Pancreas (tissue), 10 donors: ENCODE results near the gene AP1M1. TPM values are rescaled to one million over a fixed set of nuclear protein-coding genes. Genes with fewer than 3 reads are reported as not detected.
A peak's percentile ranks its signal among the peaks of the same experiment; 100 is the strongest.

Source experiments
- ATAC-seq, 4 donors: fragments of 200-7000 bp; cut with Tn5 transposase; one replicate each; pipeline versions ENCODE4 v1.8.0 to v1.9.1; 2020; ENCODE audit warnings: mild to moderate bottlenecking in 4 of 4, moderate library complexity in 4 of 4
- DNase-seq, 6 donors: peaks; one replicate each; pipeline ENCODE4 v3.0.0-alpha.2; 2020
- FAIRE-seq: peaks from 2 replicates; lab custom pipeline; 2012; peaks lifted over from hg19 to GRCh38; lab: Jason Lieb, UNC
- H3K27ac ChIP-seq, 4 donors: fragments of 200-600 bp; sonication (generic); 1 replicate in 3 of 4; 2 replicates in 1 of 4; pipeline versions ENCODE4 v1.5.0 to v1.8.0; 2020
- H3K27me3 ChIP-seq, 4 donors: fragments of 200-600 bp; one replicate each; pipeline ENCODE4 v1.8.0; 2021
- H3K36me3 ChIP-seq, 3 donors: fragments of 200-600 bp; sonication (generic) in 1 of 3; one replicate each; pipeline versions ENCODE4 v1.5.0 to v1.8.0; 2020 to 2021
- H3K4me1 ChIP-seq, 3 donors: fragments of 200-600 bp; one replicate each; pipeline ENCODE4 v1.8.0; 2021
- H3K4me3 ChIP-seq, 4 donors: fragments of 200-600 bp; sonication (generic) in 2 of 4; one replicate each; pipeline versions ENCODE4 v1.5.0 to v1.8.0; 2020 to 2021
- H3K9me3 ChIP-seq, 4 donors: fragments of 200-600 bp; one replicate each; pipeline ENCODE4 v1.8.0; 2021
- CTCF ChIP-seq, 4 donors: fragments of 200-600 bp; sonication (generic) in 3 of 4; IDR thresholded peaks; one replicate each; pipeline versions ENCODE4 v1.5.0 to v1.8.0; 2021; ENCODE audit warnings: antibody characterized with exemption in 4 of 4
- WGBS, 2 donors: extraction: QIAGEN DNeasy Blood & Tissue Kit; methylation state at CpG; one replicate each; pipeline ENCODE4 v1.1.7; 2013; 5-methylcytosine and 5-hydroxymethylcytosine counted together
- intact Hi-C, 3 donors: fragments of 100-400 bp; cut with DNase I; formaldehyde crosslinking; loops; one replicate each; pipeline versions ENCODE4 v1.11.1 to v1.14.2; 2022
- polyA plus RNA-seq, 2 donors: library from polyadenylated mRNA; stranded (reverse); fragments of 200-250 nt; gene quantifications; one replicate each; pipeline ENCODE4 v1.2.3, GENCODE V29; 2013
- total RNA-seq, 6 donors: library from RNA; stranded (reverse); fragmentation: NEBNext Ultra II Directional in 4 of 6; extraction: Animal tissue kit (Norgen Biotek cat#: 25700) in 4 of 6; gene quantifications; one replicate each; pipeline versions ENCODE4 v1.2.1 to v1.2.4, GENCODE V29; 2021 to 2023
- donor health status: healthy with polysubstance abuse.
- donor health status: DM: no; HTN: no; CAD: no; lungs with moderate emphysema.
- donor health status: DM: no; HTN: no; CAD: no.
- donor health status: control.
- donor health status: control.
- donor health status: Bipolar disorder and iron deficiency.
- donor health status: DM: yes; HTN: yes; CAD: no.
- donor health status: DM: no; HTN: no; CAD: no.
- donor health status: DM: no; HTN: no; CAD: no.
- donor health status: DM: yes; HTN: yes; CAD: no.

Gene AP1M1
- total and polyA plus RNA-seq, 8 donors, result 12.4 to 25.7 (median 20.5) TPM

- no peak for FAIRE-seq
- H3K4me1 ChIP-seq, result no peaks in the 10 kb centered on the region
- intact Hi-C loops, result no loop called here
- no peak for ATAC-seq
- H3K4me3 ChIP-seq, result no peak overlapping the region
- TF ChIP-seq CTCF (IDR thresholded peaks at IDR 0.05), result no peak
- 93 to 94% methylated on average over 14 of the region's 14 CpGs for WGBS, 2 donors
- H3K9me3 ChIP-seq, result no peaks in the 10 kb centered on the region
- DNase-seq, result no peak
- no peak overlapping the region for H3K27ac ChIP-seq
- peaks cover 3 to 20% (median 6%) of the 10 kb centered on the region in 3 donors for H3K36me3 ChIP-seq
- no peaks in the 10 kb centered on the region for H3K27me3 ChIP-seq
These were observed 8.4 kb downstream of the AP1M1 start for GRCh38 chr19:16206046-16206605.

GRCh38 chr19:16206637-16207036 is 8.9 kb downstream of the AP1M1 start:
- no peak for TF ChIP-seq CTCF (IDR thresholded peaks at IDR 0.05)
- H3K4me1 ChIP-seq, result no peaks in the 10 kb centered on the region
- FAIRE-seq (no peak), ATAC-seq (no peak), DNase-seq (no peak)
- H3K4me3 ChIP-seq, result no peak overlapping the region
- no peak overlapping the region for H3K27ac ChIP-seq
- peaks cover 3 to 20% (median 6%) of the 10 kb centered on the region in 3 donors for H3K36me3 ChIP-seq
- H3K9me3 ChIP-seq, result no peaks in the 10 kb centered on the region
- 93 to 94% methylated on average over 7 of the region's 7 CpGs for WGBS, 2 donors
- intact Hi-C loops, result no loop called here
- no peaks in the 10 kb centered on the region for H3K27me3 ChIP-seq

- FAIRE-seq (no peak), DNase-seq (peak in 1 of 6 donors; percentile 48), ATAC-seq (no peak)
- Histone ChIP-seq H3K4me3 (no peak overlapping the region), H3K36me3 (peaks cover 3 to 20% (median 6%) of the 10 kb centered on the region in 3 donors), H3K9me3 (no peaks in the 10 kb centered on the region), H3K27me3 (no peaks in the 10 kb centered on the region), H3K27ac (no peak overlapping the region), H3K4me1 (no peaks in the 10 kb centered on the region)
- WGBS, 2 donors, result 93% methylated on average over 10 of the region's 10 CpGs
- no peak for TF ChIP-seq CTCF (IDR thresholded peaks at IDR 0.05)
- intact Hi-C loops, result no loop called here
These were observed 9.4 kb downstream of the AP1M1 start for GRCh38 chr19:16207063-16207462.

GRCh38 chr19:16207490-16208025 is 9.8 kb downstream of the AP1M1 start:
- FAIRE-seq (no peak), DNase-seq (no peak), ATAC-seq (no peak)
- no peaks in the 10 kb centered on the region for H3K27me3 ChIP-seq
- H3K9me3 ChIP-seq, result no peaks in the 10 kb centered on the region
- peaks cover 3 to 20% (median 6%) of the 10 kb centered on the region in 3 donors for H3K36me3 ChIP-seq
- no peaks in the 10 kb centered on the region for H3K4me1 ChIP-seq
- no peak overlapping the region for H3K4me3 ChIP-seq
- 88 to 93% methylated on average over 12 of the region's 12 CpGs for WGBS, 2 donors
- TF ChIP-seq CTCF (IDR thresholded peaks at IDR 0.05), result no peak
- intact Hi-C loops, result no loop called here
- H3K27ac ChIP-seq, result no peak overlapping the region

- WGBS, 2 donors, result 89 to 90% methylated on average over 21 of the region's 21 CpGs
These were observed 10.5 kb downstream of the AP1M1 start for GRCh38 chr19:16208064-16208759.

More at GRCh38 chr19:16208064-16208759, 10.5 kb downstream of the AP1M1 start:
- DNase-seq (no peak), FAIRE-seq (no peak), ATAC-seq (no peak)
- intact Hi-C loops, result no loop called here
- Histone ChIP-seq H3K36me3 (peaks cover 3 to 20% (median 6%) of the 10 kb centered on the region in 3 donors), H3K4me3 (no peak overlapping the region), H3K4me1 (no peaks in the 10 kb centered on the region), H3K9me3 (no peaks in the 10 kb centered on the region), H3K27me3 (no peaks in the 10 kb centered on the region), H3K27ac (no peak overlapping the region)
- no peak for TF ChIP-seq CTCF (IDR thresholded peaks at IDR 0.05)
